MG63 (cell line): ENCODE data around the gene SEPTIN11. TPM values are rescaled to one million over a fixed set of nuclear protein-coding genes. Genes with fewer than 3 reads are reported as not detected.
A peak's percentile ranks its signal among the peaks of the same experiment; 100 is the strongest.
"Not testable (repeated sequence)": the region's sequence is repeated elsewhere in the genome, so short reads cannot be mapped to it uniquely, and the experiment has no call there.

Experiments used
- DNase-seq: peaks from one replicate; pipeline ENCODE4 v3.0.0-alpha.2; 2020
- H3K27me3 ChIP-seq: fragments of 250-450 bp; sonication (Bioruptor Pico); 2 replicates; pipeline ENCODE4 v1.5.1; 2020; ENCODE audit warnings: mild to moderate bottlenecking, moderate library complexity
- H3K36me3 ChIP-seq: fragments of 250-450 bp; sonication (Bioruptor Pico); 2 replicates; pipeline ENCODE4 v1.5.1; 2020; ENCODE audit warnings: mild to moderate bottlenecking, moderate library complexity
- H3K4me3 ChIP-seq: fragments of 250-450 bp; sonication (Bioruptor Pico); 2 replicates; pipeline ENCODE4 v1.5.1; 2020; ENCODE audit warnings: mild to moderate bottlenecking, moderate library complexity
- H3K9me3 ChIP-seq: fragments of 250-450 bp; sonication (Bioruptor Pico); 2 replicates; pipeline ENCODE4 v1.5.1; 2020; ENCODE audit warnings: mild to moderate bottlenecking, moderate library complexity
- total RNA-seq: library from RNA; depleted of rRNA; stranded (reverse); fragments of >200 nt; shearing (Covaris generic); gene quantifications from 2 replicates; pipeline ENCODE4 v1.2.3, GENCODE V29; 2014; ENCODE audit warnings: low replicate concordance

SEPTIN11 gene
- total RNA-seq, 1 experiment from 2014 or later, result 20.5 TPM

DNA sequence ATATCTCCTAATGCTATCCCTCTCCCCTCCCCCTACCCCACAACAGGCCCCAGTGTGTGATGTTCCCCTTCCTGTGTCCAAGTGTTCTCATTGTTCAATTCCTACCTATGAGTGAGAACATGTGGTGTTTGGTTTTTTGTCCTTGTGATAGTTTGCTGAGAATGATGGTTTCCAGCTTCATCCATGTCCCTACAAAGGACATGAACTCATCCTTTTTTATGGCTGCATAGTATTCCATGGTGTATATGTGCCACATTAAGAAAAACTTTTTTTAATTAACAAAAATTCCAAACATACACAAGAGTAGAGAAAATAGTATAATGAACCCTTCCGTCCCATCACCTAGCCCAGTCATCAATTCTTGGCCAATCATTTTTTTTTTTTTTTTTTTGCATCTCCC is 14.4 kb downstream of the SEPTIN11 start:
- not testable (repeated sequence) for H3K36me3 ChIP-seq, H3K9me3 ChIP-seq, H3K27me3 ChIP-seq, DNase-seq, H3K4me3 ChIP-seq

DNA sequence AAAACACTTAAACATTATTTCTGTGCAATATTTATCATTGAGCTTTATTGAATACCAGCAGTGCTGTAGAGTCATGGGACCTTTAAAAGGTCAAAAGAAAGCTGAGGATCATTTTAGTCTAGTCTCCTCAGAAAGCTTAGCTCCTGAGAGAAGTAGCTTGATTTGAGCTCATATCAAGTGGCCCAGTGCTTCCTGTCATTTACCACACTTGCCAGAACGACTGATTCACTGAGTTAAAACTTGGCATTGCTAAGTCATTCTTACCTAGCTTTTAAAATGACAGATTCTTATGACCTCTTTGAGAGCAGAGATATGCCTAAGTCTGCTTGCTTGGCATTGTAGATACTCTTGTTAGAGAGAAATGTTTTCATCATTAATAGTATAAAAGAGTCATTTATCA is 15.2 kb downstream of the SEPTIN11 start:
- DNase-seq, result no peak
- H3K4me3 ChIP-seq, result no peak overlapping the region
- H3K27me3 ChIP-seq, result no peaks in the 10 kb centered on the region
- H3K9me3 ChIP-seq, result no peaks in the 10 kb centered on the region
- no peaks in the 10 kb centered on the region; the same call in 1 of the 2 replicates for H3K36me3 ChIP-seq

DNA sequence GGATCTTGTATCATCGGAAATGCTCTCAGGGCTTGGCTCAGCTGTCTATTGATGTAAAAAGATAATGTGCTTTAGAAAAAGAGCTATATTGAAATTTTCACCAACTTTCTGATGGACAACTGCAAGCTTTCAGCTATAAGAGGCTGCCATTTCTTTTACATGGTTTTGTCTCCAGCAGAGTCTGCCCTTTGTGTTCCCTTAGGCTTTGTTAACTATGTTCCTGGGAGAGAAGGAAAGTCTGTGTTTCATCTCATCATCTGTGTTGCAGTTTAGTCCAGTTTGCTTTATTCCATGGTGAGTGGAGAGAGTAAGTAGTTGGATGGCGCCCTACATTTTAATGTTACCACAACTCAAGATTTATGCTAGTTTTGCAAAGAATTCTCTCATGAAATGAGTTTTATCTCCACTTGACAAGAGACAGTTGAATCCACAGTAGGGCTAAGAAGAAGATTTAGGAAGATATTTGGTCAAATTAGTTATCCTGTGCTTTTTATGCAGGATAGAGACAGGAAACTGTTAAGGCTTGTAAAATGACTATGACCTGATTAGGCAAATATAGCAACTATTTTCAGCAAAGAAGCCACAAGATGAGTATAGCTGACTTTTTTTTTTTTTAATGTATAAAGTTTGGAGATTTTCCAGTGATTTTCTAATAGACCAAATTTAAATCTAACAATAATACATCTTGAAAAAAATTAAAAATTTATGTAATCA is 16.5 kb downstream of the SEPTIN11 start:
- H3K27me3 ChIP-seq, result no peaks in the 10 kb centered on the region
- no peaks in the 10 kb centered on the region; the same call in 1 of the 2 replicates for H3K36me3 ChIP-seq
- no peaks in the 10 kb centered on the region for H3K9me3 ChIP-seq
- DNase-seq, result no peak
- H3K4me3 ChIP-seq, result no peak overlapping the region

DNA sequence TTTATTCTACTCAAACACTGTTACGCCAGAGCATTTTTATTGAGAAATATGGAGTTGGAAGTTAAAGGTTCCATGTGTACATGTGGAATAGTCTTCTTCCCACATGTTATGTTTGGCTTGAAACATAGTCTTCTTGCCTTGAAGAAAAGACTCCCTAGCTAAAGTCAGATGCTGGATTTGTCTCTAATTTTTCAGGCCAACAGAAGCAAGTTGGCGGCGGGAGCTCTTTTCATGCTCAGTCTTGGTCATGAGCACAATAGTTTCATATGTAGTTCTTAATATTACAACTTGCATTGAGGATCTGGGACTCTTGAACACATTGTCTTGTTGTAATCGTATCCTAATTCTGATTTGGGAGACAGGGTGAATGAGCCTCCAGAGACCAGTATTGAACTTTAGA is 19.4 kb downstream of the SEPTIN11 start:
- H3K36me3 ChIP-seq, result no peaks in the 10 kb centered on the region; the same call in 1 of the 2 replicates
- H3K9me3 ChIP-seq, result no peaks in the 10 kb centered on the region
- no peak for DNase-seq
- no peaks in the 10 kb centered on the region for H3K27me3 ChIP-seq
- no peak overlapping the region for H3K4me3 ChIP-seq

DNA sequence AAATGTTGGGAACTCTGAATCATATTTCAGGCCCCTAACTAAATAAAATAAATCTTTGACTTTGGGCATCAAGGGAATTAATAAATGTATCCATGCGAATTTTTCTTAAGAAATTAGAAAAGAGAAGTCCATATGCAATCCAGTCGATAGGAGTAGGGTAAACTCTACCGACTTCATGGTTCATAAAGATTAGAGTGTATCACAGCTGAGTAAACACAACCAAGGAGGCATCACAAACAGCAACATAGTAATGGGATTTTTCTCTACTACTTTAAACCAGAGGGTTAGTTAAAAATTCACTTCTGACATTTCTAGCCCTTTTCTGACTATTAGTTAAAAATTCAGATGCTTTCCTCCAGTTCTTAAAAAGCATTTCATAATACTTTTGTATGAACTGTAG is 19.9 kb downstream of the SEPTIN11 start:
- Histone ChIP-seq H3K36me3 (no peaks in the 10 kb centered on the region; the same call in none of the 2 replicates), H3K4me3 (no peak overlapping the region), H3K27me3 (no peaks in the 10 kb centered on the region), H3K9me3 (no peaks in the 10 kb centered on the region)
- no peak for DNase-seq

DNA sequence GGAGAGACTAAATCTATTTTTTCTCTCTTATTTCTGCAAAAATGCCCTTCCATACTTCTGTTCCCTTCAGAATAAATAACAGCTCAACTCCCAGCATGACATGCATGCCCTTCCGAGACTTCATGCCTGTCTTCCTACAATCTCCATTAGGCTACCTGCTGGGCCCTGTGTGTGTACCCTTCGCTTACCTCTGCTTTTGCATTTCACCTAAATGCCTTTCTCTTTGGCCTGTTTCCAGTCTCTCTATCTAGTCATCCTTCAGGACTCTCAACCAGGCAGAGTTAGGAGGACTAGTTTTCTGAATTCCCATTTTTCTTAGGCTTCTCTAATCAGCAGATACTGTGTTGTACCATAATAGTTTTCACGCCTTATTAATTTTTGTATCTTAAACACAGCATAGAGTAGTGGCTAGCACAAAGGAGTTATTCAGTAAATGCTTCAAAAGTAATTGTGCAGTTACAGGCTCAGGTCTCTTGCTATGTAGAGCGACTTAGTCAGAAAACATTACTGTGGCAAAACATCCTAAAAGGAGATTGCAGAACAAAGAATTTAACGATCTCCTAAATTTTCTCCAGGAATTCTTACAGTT is 20.5 kb downstream of the SEPTIN11 start:
- DNase-seq, result no peak
- no peak overlapping the region for H3K4me3 ChIP-seq
- H3K9me3 ChIP-seq, result no peaks in the 10 kb centered on the region
- no peaks in the 10 kb centered on the region; the same call in none of the 2 replicates for H3K36me3 ChIP-seq
- H3K27me3 ChIP-seq, result no peaks in the 10 kb centered on the region

DNA sequence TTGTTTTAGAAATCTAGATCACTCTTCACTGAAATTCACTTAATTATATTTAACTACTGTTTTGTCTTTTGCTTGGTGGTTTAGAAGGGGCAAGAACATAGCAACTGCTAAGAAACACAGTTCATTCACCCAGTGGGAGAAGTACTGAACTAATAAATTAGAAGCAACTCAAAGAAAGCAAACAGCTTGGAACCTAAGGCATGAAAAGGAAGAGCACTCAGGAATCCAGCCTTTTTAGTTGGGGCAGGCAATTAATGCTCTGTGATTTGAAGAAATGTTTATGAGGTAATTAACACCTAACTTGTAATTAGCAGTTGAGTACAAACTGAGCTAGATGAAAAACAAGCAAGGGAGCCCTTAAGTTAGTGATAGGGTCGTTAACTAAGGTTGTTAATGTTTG is 22.8 kb downstream of the SEPTIN11 start:
- H3K27me3 ChIP-seq, result no peaks in the 10 kb centered on the region
- no peaks in the 10 kb centered on the region; the same call in none of the 2 replicates for H3K36me3 ChIP-seq
- no peak overlapping the region for H3K4me3 ChIP-seq
- DNase-seq, result no peak
- no peaks in the 10 kb centered on the region for H3K9me3 ChIP-seq

DNA sequence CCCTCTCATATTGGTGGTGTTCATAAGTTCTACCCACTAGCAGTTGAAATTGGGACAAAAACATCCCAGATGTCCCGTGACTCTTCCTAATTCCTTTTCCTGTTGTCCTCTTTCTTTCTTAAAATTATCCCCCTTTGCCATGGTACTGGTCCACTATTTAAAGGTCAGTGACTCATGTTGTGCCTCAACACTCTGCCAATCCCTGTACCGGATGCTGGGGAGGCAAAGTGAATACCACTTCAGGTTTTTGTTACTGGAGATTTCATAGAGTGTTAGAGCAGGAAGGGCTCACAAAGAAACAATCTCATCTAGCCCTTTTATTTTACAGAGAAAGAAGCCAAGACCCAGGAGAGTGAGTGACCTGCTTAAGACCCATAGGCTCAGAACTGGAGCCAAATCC is 24.6 kb downstream of the SEPTIN11 start:
- Histone ChIP-seq H3K36me3 (no peaks in the 10 kb centered on the region; the same call in none of the 2 replicates), H3K9me3 (no peaks in the 10 kb centered on the region), H3K27me3 (no peaks in the 10 kb centered on the region), H3K4me3 (no peak overlapping the region)
- DNase-seq, result no peak

DNA sequence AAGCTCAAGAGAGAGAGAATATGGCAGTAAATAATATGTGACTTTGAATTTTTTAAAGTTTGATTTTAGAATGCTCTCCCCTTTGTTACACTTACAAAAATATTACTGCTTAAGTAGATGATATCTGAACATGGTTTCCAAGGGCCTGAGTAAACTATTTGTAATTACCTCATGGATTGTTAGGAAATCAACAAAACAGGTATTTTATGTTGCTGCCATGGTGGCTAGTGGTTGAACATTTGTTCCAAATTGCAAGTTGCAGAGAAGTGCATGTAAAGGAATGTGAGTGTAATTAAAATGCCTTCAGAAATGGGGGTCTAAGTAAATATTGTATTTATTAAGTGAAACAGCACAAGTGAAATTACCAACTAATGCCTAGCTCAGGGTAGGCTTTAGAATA is 27.6 kb downstream of the SEPTIN11 start:
- no peak for DNase-seq
- Histone ChIP-seq H3K4me3 (no peak overlapping the region), H3K36me3 (no peaks in the 10 kb centered on the region; the same call in none of the 2 replicates), H3K27me3 (no peaks in the 10 kb centered on the region), H3K9me3 (no peaks in the 10 kb centered on the region)

DNA sequence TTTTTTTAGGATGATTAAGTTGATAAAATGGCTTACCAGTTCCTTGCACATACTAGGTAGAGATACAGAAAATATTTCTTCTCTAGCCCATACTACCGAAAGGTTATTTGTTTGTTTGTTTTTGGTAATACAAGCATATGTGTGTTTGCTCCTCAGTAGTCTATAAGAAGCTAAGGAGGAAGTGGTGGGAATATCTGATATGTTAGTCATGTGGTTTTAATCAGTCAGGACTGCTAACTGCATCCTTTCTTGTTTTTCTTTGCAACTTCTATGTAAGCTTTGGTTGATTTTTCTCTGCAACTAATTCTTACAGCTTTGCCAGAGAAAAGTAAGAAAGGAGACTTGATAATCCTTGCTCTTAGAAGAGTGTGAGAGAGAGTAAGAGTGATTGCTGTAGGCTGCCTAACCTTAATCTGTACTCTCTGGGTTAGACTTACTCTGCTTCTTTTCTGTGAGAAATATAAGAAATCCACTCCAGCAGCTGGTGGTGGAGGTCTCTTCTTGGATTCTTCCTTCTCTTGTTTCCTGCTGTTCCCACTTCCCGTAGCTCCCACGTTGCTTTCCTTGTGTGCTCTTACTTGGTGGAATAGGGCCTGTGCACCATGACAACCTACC is 28.3 kb downstream of the SEPTIN11 start:
- Histone ChIP-seq H3K9me3 (no peaks in the 10 kb centered on the region), H3K36me3 (no peaks in the 10 kb centered on the region; the same call in 1 of the 2 replicates), H3K27me3 (no peaks in the 10 kb centered on the region), H3K4me3 (no peak overlapping the region)
- DNase-seq, result no peak

DNA sequence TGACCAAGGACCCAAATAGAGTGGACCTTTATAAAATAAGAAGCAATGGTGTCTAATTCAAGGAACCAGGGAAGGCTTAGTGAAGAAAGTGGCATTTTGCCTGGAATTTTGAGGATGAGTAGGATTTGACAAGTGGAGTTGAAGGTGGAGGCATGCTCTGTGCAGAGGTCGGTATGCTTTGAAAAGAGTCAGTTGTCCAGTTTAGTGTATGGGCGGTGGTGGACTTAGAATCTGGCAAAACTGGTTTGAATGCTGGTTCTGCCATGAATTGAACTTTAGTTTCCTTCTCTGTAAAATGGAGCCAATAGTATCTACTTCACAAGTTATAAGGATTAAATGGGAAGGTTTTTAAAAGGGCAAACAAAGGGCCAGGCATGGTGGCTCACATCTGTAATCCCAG is 29.7 kb downstream of the SEPTIN11 start:
- Histone ChIP-seq H3K4me3 (no peak overlapping the region), H3K36me3 (no peaks in the 10 kb centered on the region; the same call in 1 of the 2 replicates), H3K27me3 (no peaks in the 10 kb centered on the region), H3K9me3 (no peaks in the 10 kb centered on the region)
- no peak for DNase-seq

DNA sequence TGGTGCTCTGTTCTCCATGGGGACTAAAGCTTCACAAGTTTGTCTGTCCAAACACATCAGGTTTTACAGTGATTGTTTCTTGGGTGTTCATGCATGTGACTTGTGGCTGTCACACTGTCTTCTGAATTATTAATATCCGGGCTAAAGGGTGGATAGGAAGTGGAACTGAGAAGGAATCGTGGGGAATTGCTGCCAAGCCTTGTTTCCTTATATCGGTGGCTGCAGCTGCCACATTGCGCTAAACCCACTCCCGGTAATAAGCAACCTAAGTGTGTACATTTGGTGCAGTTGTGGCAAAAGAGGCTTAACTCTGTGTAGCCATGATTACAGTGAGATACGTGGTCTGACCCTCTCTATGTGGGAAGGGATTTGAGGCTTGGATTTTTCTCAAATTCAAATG is 30.7 kb downstream of the SEPTIN11 start:
- Histone ChIP-seq H3K27me3 (no peaks in the 10 kb centered on the region), H3K36me3 (no peaks in the 10 kb centered on the region), H3K4me3 (no peak overlapping the region), H3K9me3 (no peaks in the 10 kb centered on the region)
- no peak for DNase-seq

DNA sequence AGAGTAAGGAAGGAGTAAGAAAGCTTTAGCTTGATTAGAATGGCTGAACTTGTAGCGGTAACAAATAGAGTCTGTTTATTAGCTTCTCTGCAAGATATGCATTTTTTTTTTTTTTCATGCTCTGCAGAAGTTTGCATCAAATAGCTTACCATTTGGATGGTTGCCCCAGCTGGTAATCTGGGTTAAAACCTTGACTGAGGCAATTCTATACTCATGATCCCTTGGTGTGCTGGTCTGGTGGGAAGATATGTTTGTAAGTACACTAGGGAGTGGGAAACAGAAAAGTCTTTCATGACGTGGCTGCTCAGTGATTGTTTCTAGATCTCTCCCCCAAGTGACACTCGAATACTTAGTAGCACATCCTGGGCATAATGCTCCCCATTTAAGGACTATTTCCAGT is 32.1 kb downstream of the SEPTIN11 start:
- H3K9me3 ChIP-seq, result no peaks in the 10 kb centered on the region
- H3K27me3 ChIP-seq, result no peaks in the 10 kb centered on the region
- no peak for DNase-seq
- H3K4me3 ChIP-seq, result no peak overlapping the region
- no peaks in the 10 kb centered on the region for H3K36me3 ChIP-seq

DNA sequence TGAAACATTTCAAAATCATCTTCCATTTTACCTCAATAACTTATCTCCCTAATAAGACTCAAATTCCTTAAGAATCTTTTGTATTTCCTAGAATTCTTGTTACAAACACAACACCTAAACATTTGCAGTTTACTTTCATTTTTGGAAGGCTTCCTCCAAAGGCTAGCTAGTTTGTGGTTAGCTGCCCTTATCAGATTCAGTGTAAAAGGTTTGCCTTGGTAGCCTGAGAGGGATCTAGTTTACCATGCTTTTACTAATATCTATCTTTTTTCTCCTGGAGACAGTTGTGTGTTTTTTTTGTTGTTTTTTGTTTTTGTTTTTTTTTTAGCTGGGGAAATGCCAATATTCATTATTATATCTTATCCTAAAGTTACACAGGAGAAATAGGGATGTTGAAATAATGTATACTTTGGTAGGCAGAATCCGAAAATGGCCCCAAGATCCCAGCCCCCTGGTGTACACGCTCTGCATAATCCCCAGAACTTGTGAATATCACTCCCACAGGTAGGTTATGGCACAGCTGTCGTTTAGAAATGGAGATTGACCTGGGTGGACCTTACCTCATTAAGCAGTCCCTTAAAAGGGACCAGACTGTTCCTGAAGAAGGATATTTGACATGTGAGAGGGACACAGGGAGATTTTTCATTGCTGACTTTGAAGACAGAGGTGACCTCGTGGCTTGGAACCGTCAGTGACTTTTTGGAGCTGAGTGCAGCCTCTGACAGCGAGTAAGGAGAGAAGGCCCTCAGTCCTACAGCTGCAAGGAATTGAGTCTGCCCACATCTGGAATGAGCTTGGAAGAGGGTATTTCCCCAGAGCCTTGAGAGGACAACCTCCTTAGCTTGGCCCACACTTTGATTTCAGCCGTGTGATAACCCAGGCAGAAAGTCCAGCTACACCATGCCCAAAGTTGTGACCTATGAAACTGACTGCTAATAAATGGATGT is 33.4 kb downstream of the SEPTIN11 start:
- Histone ChIP-seq H3K4me3 (no peak overlapping the region), H3K9me3 (no peaks in the 10 kb centered on the region), H3K27me3 (no peaks in the 10 kb centered on the region), H3K36me3 (no peaks in the 10 kb centered on the region)
- no peak for DNase-seq

DNA sequence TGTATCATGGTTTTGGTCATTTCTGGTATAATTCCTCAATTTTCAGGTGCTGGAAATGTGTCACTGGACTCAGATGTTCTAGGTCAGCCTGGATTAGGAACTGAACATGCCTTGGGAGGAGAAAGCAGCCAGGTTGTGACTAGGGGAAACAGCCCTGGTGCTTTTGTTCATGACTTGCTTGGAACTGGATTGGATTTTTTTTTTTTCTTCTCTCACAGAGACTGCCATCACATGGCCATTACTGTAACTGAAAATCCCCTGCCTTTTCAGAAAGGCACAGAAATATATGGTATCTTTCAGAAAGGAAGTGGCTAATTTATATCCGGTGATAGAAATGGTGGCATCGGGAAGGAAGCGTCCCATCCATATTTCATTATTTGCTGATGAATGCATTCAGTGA is 34.6 kb downstream of the SEPTIN11 start:
- DNase-seq, result no peak
- H3K9me3 ChIP-seq, result no peaks in the 10 kb centered on the region
- H3K4me3 ChIP-seq, result no peak overlapping the region
- no peaks in the 10 kb centered on the region for H3K36me3 ChIP-seq
- no peaks in the 10 kb centered on the region for H3K27me3 ChIP-seq

DNA sequence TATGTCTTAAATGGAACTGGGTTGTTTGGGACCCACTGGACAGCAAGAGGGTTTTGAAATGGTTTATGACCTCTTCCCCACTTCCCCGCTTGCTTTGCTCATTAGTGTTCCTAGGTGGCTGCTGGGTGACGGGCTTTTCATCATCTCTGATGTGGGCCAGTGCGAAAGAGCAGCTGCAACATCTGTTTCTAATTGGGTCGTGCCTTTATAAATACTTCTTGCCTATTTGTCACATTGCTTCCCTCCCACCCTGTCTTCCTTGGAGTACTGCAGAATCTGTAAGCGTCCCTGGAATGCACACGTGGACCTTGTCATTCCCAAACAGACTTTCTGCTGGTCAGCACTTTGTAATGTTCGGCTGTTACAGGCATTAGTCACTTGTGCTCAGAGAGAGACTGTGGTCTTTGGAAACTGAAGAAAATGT is 35.2 kb downstream of the SEPTIN11 start:
- Histone ChIP-seq H3K36me3 (peaks cover 4% of the 10 kb centered on the region), H3K27me3 (no peaks in the 10 kb centered on the region), H3K9me3 (no peaks in the 10 kb centered on the region), H3K4me3 (no peak overlapping the region)
- peak; percentile 74 for DNase-seq

DNA sequence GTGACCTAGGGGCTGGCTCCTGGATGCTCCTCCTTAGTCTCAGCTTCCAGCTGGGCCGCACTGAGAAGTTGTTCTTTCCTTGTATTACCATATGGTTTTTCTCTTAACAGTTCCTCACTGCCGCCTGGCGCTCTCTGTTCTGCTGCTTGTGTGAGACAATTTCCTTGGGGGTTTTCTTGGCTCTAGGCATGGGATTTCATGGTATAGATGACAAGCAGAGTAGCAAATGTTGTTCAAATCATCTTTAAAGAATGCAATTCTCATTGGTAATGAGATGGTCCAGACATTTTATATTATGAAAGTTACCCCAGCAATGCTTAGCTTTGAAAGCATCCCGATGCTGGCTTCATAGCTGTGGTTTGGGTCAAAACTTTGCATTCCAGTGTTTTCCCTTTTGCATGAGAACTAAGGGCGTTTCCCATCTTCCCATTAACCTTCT is 37.6 kb downstream of the SEPTIN11 start:
- Histone ChIP-seq H3K9me3 (no peaks in the 10 kb centered on the region), H3K4me3 (no peak overlapping the region), H3K36me3 (peaks cover 11% of the 10 kb centered on the region), H3K27me3 (no peaks in the 10 kb centered on the region)
- peak; percentile 70 for DNase-seq
